Astrocyte (in vitro differentiated cells and primary cell): ENCODE data around the gene PRPS1L1. TPM values are rescaled to one million over a fixed set of nuclear protein-coding genes. Genes with fewer than 3 reads are reported as not detected.

Experiments
- DNase-seq: peaks from one replicate; pipeline ENCODE4 v3.0.0-alpha.2; 2010; ENCODE audit warnings: low read depth
- FAIRE-seq: peaks from 2 replicates; lab custom pipeline; 2011; peaks lifted over from hg19 to GRCh38; lab: Jason Lieb, UNC
- H2AFZ ChIP-seq: 2 replicates; pipeline ENCODE4 v1.6.0; 2012; ENCODE audit warnings: low read depth, low read length, inconsistent platforms
- H3K27ac ChIP-seq: 2 replicates; pipeline ENCODE4 v1.5.1; 2011; ENCODE audit warnings: low read depth, low read length, inconsistent platforms
- H3K27me3 ChIP-seq: 2 replicates; pipeline ENCODE4 v1.6.0; 2011; ENCODE audit warnings: low read length, inconsistent platforms; ENCODE audit not compliant: insufficient read depth
- H3K36me3 ChIP-seq: 2 replicates; pipeline ENCODE4 v1.5.1; 2011; ENCODE audit warnings: low read length, inconsistent platforms; ENCODE audit not compliant: insufficient read depth
- H3K4me1 ChIP-seq: 2 replicates; pipeline ENCODE4 v1.5.1; 2011; ENCODE audit warnings: low read length, inconsistent platforms; ENCODE audit not compliant: insufficient read depth
- H3K4me2 ChIP-seq: 2 replicates; pipeline ENCODE4 v1.6.0; 2012; ENCODE audit warnings: low read length, inconsistent platforms
- H3K4me3 ChIP-seq: 2 replicates; pipeline ENCODE4 v1.5.1; 2011; ENCODE audit warnings: low read depth, mild to moderate bottlenecking, low read length, inconsistent platforms; ENCODE audit not compliant: insufficient read depth
- H3K79me2 ChIP-seq: 2 replicates; pipeline ENCODE4 v1.6.0; 2012; ENCODE audit warnings: mild to moderate bottlenecking, low read length, inconsistent platforms; ENCODE audit not compliant: insufficient read depth
- H3K9ac ChIP-seq: 2 replicates; pipeline ENCODE4 v1.6.0; 2012; ENCODE audit warnings: mild to moderate bottlenecking, low read length, inconsistent platforms
- H3K9me3 ChIP-seq: 2 replicates; pipeline ENCODE4 v1.5.1; 2012; ENCODE audit warnings: low read depth, mild to moderate bottlenecking, low read length, inconsistent platforms; ENCODE audit not compliant: insufficient read depth
- H4K20me1 ChIP-seq: 2 replicates; pipeline ENCODE4 v1.6.0; 2012; ENCODE audit warnings: low read length, inconsistent platforms; ENCODE audit not compliant: insufficient read depth
- H3K27ac Mint-ChIP-seq: one replicate; pipeline ENCODE4 v1.8.0; 2021; ENCODE audit warnings: mild to moderate bottlenecking, mixed read lengths; ENCODE audit not compliant: unreplicated experiment
- H3K27me3 Mint-ChIP-seq: one replicate; pipeline ENCODE4 v1.8.0; 2021; ENCODE audit warnings: low read depth, mixed read lengths; ENCODE audit not compliant: unreplicated experiment
- H3K36me3 Mint-ChIP-seq: one replicate; pipeline ENCODE4 v1.8.0; 2021; ENCODE audit warnings: low read depth, mixed read lengths; ENCODE audit not compliant: unreplicated experiment
- H3K4me1 Mint-ChIP-seq: one replicate; pipeline ENCODE4 v1.8.0; 2021; ENCODE audit warnings: low read depth, mixed read lengths; ENCODE audit not compliant: unreplicated experiment
- H3K4me3 Mint-ChIP-seq: one replicate; pipeline ENCODE4 v1.8.0; 2021; ENCODE audit warnings: mild to moderate bottlenecking, moderate library complexity, mixed read lengths; ENCODE audit not compliant: unreplicated experiment
- H3K9me3 Mint-ChIP-seq: one replicate; pipeline ENCODE4 v1.8.0; 2021; ENCODE audit warnings: mild to moderate bottlenecking, mixed read lengths; ENCODE audit not compliant: unreplicated experiment
- EZH2 ChIP-seq: IDR thresholded peaks from 2 replicates; pipeline ENCODE4 v1.6.1; 2012; ENCODE audit warnings: mild to moderate bottlenecking, low read length, inconsistent platforms; ENCODE audit not compliant: insufficient read depth
- total RNA-seq: library from RNA; stranded (reverse); gene quantifications from 2 replicates; pipeline ENCODE4 v1.2.1, GENCODE V29; 2021
- TF ChIP-seq, protein P1 (sequence below): IDR thresholded peaks from 2 replicates; pipeline ENCODE4 v1.5.1; 2011; ENCODE audit warnings: low read depth, mild to moderate bottlenecking, inconsistent platforms, low read length, moderate library complexity; ENCODE audit not compliant: insufficient read depth

The PRPS1L1 gene
- total RNA-seq, 1 donor from 2014 or later: not detected

DNA sequence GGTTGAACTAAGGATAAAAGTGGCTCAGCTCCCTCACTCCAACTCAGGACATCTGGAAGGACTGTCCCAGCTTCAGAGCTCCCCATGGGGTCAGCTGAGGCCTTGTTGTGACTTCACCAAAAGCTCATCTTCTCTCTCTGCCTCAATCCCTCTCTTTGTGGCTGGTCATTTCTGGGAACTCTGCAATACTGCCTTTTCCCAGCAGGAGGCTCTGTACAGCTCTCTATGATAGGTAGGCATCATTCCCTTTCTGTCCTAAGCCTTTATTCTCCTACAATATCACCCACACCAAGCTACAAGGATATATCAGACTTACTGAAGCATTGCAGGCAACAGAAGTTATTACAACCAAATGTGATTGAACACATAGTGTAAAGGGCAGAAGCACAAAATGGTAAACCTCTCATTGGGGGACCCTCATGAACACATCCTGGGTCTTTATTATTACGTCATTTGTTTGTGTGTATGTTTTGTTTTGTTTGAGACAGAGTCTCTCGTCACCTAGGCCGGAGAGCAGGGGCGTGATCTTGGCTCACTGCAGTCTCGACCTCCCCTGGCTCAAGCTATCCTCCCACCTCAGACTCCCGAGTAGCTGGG lies 36.7 kb upstream of the PRPS1L1 start:
- H3K9me3 ChIP-seq: no peaks in the 10 kb centered on the region
- H3K79me2 ChIP-seq: no peaks in the 10 kb centered on the region
- H4K20me1 ChIP-seq: no peaks in the 10 kb centered on the region
- Mint-ChIP-seq H3K27me3 (no peaks in the 10 kb centered on the region), H3K27ac (no peak overlapping the region), H3K9me3 (no peaks in the 10 kb centered on the region), H3K4me3 (no peak overlapping the region), H3K36me3 (no peaks in the 10 kb centered on the region), H3K4me1 (no peaks in the 10 kb centered on the region)
- H2AFZ ChIP-seq: no peak overlapping the region
- no peak overlapping the region for H3K4me2 ChIP-seq
- DNase-seq (no peak), FAIRE-seq (no peak)
- no peak overlapping the region for H3K4me3 ChIP-seq
- no peak overlapping the region for H3K9ac ChIP-seq
- H3K36me3 ChIP-seq: no peaks in the 10 kb centered on the region
- H3K27me3 ChIP-seq: no peaks in the 10 kb centered on the region
- no peaks in the 10 kb centered on the region for H3K4me1 ChIP-seq
- no peak overlapping the region for H3K27ac ChIP-seq
- no peak for TF ChIP-seq EZH2
- TF ChIP-seq, protein P1, sequence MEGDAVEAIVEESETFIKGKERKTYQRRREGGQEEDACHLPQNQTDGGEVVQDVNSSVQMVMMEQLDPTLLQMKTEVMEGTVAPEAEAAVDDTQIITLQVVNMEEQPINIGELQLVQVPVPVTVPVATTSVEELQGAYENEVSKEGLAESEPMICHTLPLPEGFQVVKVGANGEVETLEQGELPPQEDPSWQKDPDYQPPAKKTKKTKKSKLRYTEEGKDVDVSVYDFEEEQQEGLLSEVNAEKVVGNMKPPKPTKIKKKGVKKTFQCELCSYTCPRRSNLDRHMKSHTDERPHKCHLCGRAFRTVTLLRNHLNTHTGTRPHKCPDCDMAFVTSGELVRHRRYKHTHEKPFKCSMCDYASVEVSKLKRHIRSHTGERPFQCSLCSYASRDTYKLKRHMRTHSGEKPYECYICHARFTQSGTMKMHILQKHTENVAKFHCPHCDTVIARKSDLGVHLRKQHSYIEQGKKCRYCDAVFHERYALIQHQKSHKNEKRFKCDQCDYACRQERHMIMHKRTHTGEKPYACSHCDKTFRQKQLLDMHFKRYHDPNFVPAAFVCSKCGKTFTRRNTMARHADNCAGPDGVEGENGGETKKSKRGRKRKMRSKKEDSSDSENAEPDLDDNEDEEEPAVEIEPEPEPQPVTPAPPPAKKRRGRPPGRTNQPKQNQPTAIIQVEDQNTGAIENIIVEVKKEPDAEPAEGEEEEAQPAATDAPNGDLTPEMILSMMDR: peak; percentile 23

DNA sequence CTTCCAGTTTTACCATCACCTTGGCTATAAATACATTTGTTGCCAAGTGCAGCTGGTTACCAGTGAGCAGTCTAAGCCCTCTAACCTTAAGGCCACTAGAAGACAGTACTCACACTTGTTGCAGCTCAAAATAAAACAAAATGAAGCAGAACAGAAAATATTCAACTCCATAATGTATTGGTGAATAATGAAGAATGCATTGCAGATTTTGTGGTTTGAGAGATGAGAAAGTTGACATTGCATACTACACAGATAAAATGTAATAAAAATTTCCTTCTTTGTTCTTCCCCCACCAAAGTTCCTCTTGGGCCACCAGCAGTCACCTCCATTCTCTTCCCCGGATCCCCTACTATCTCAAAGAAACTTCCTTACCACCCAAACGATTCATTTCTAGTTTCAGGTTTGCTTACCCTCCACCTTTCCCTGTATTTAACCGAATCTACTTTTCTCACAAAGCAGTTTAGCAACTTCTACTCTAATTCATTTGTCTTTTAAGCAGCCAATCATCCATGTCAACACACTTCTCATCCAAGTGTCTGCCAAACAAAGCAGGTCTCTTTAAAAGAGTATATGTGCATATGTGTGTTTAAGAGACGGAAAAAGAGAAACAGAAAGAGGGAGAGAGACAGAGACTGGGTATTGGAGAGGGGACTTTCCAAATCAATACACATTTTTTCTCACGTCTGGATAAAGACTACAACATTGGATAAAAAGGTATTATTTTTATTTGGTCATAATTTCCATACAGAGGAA lies 35.7 kb upstream of the PRPS1L1 start:
- H3K27ac ChIP-seq: no peak overlapping the region
- H3K4me1 ChIP-seq: no peaks in the 10 kb centered on the region
- no peaks in the 10 kb centered on the region for H3K9me3 ChIP-seq
- H3K4me3 ChIP-seq: no peak overlapping the region
- H3K27ac Mint-ChIP-seq: no peak overlapping the region
- H3K4me3 Mint-ChIP-seq: no peak overlapping the region
- no peaks in the 10 kb centered on the region for H3K9me3 Mint-ChIP-seq
- no peaks in the 10 kb centered on the region for H4K20me1 ChIP-seq
- no peak overlapping the region for H3K4me2 ChIP-seq
- no peaks in the 10 kb centered on the region for H3K27me3 ChIP-seq
- no peaks in the 10 kb centered on the region for H3K27me3 Mint-ChIP-seq
- no peaks in the 10 kb centered on the region for H3K4me1 Mint-ChIP-seq
- H3K79me2 ChIP-seq: no peaks in the 10 kb centered on the region
- no peaks in the 10 kb centered on the region for H3K36me3 Mint-ChIP-seq
- no peaks in the 10 kb centered on the region for H3K36me3 ChIP-seq
- H2AFZ ChIP-seq: no peak overlapping the region
- DNase-seq: no peak
- TF ChIP-seq, protein P1: no peak
- TF ChIP-seq EZH2: no peak
- FAIRE-seq: no peak
- H3K9ac ChIP-seq: no peak overlapping the region

DNA sequence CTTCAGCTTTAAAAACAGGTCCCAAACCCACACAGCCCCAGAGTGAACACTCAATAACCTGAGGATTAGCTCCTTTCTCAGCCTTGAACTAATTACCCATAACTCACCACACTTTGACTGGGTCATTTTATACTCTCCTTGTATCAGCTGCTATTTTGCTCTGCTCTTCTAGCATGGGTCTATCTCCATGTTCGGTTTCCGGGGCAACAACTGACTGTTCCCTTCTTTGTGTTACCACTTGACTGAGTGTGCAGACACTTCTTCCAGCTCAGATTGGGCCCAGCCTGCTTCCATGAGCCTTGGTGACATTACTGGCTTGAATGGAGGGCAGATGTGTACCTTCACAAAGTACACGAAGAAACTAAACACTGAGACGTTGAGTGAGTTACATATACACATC lies 31.5 kb upstream of the PRPS1L1 start:
- no peaks in the 10 kb centered on the region for H3K9me3 ChIP-seq
- DNase-seq: no peak
- H3K27ac Mint-ChIP-seq: no peak overlapping the region
- no peak overlapping the region for H3K4me3 ChIP-seq
- no peaks in the 10 kb centered on the region for H3K27me3 Mint-ChIP-seq
- no peak overlapping the region for H3K9ac ChIP-seq
- no peaks in the 10 kb centered on the region for H3K27me3 ChIP-seq
- H3K4me1 Mint-ChIP-seq: no peaks in the 10 kb centered on the region
- no peaks in the 10 kb centered on the region for H3K79me2 ChIP-seq
- H3K36me3 ChIP-seq: no peaks in the 10 kb centered on the region
- no peak for TF ChIP-seq EZH2
- TF ChIP-seq, protein P1: no peak
- no peak overlapping the region for H3K4me3 Mint-ChIP-seq
- H3K9me3 Mint-ChIP-seq: no peaks in the 10 kb centered on the region
- no peak overlapping the region for H3K4me2 ChIP-seq
- no peaks in the 10 kb centered on the region for H4K20me1 ChIP-seq
- H3K36me3 Mint-ChIP-seq: no peaks in the 10 kb centered on the region
- no peaks in the 10 kb centered on the region for H3K4me1 ChIP-seq
- no peak overlapping the region for H2AFZ ChIP-seq
- FAIRE-seq: no peak
- H3K27ac ChIP-seq: no peak overlapping the region
